Activated CD8-positive, alpha-beta T cell treated with anti-CD3 and anti-CD28 coated beads for 36 hours (primary cell): ENCODE measurements around the gene CENPK. TPM values are rescaled to one million over a fixed set of nuclear protein-coding genes. Genes with fewer than 3 reads are reported as not detected.

Experiments
- ATAC-seq: fragments of 200-7000 bp; cut with Tn5 transposase; one replicate; pipeline ENCODE4 v1.10.0; 2021; ENCODE audit warnings: mild to moderate bottlenecking, moderate library complexity
- CTCF ChIA-PET: fragments of 350-600 bp; sonication (Branson Sonifier 250); formaldehyde crosslinking; loops from one replicate; lab custom pipeline; 2021; ENCODE audit warnings: antibody characterized with exemption; lab: Charles Lee
- POLR2A ChIA-PET: fragments of 350-600 bp; sonication (Branson Sonifier 250); formaldehyde crosslinking; loops from one replicate; lab custom pipeline; 2021; ENCODE audit warnings: antibody characterized with exemption; lab: Charles Lee
- DNase-seq: peaks from one replicate; pipeline ENCODE4 v3.0.0-alpha.2; 2020
- H3K27ac Mint-ChIP-seq: one replicate; pipeline ENCODE4 v1.8.0; 2021; ENCODE audit warnings: mild to moderate bottlenecking, mixed read lengths
- H3K27me3 Mint-ChIP-seq: one replicate; pipeline ENCODE4 v1.8.0; 2021; ENCODE audit warnings: mixed read lengths
- H3K36me3 Mint-ChIP-seq: one replicate; pipeline ENCODE4 v1.8.0; 2021; ENCODE audit warnings: low read depth, mixed read lengths
- H3K4me1 Mint-ChIP-seq: one replicate; pipeline ENCODE4 v1.8.0; 2021; ENCODE audit warnings: low read depth, mixed read lengths
- H3K4me3 Mint-ChIP-seq: one replicate; pipeline ENCODE4 v1.8.0; 2021; ENCODE audit warnings: mild to moderate bottlenecking, moderate library complexity, mixed read lengths
- H3K9me3 Mint-ChIP-seq: one replicate; pipeline ENCODE4 v1.8.0; 2021; ENCODE audit warnings: mixed read lengths
- intact Hi-C: fragments of 100-400 bp; cut with micrococcal nuclease; formaldehyde crosslinking; loops from one replicate; pipeline ENCODE4 v1.10.0; 2022
- total RNA-seq, 2 experiments: library from RNA; stranded (reverse); gene quantifications; one replicate each; pipeline ENCODE4 v1.2.3, GENCODE V29; 2021
- TF ChIP-seq, protein P1 (sequence below): fragments of 200-600 bp; IDR thresholded peaks from one replicate; pipeline ENCODE4 v1.8.0; 2022; ENCODE audit warnings: antibody characterized with exemption, mild to moderate bottlenecking

The CENPK gene
- total RNA-seq, 2 experiments from 2014 or later: 70.9 to 79.2 TPM

DNA sequence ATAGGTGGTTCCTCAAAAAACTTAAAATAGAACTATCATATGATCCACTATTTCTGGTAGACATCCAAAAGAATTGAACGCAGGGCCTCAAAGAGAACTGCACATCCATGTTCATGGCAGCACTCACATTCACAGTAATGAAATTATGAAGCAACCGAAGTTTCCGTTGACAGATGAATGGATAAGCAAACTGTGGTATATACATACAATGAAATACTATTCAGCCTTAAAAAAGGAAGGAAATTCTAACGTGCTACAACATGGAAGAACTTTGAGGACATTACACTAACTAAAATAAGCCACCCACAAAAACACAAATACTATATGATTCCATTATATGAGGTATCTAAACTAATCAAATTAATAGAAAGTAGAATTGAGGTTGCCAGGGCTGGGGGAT is 18.5 kb downstream of the CENPK start:
- ATAC-seq: no peak
- Mint-ChIP-seq H3K36me3 (peaks cover 62% of the 10 kb centered on the region), H3K9me3 (no peaks in the 10 kb centered on the region), H3K4me1 (peaks cover 3% of the 10 kb centered on the region), H3K4me3 (no peak overlapping the region), H3K27me3 (no peaks in the 10 kb centered on the region), H3K27ac (no peak overlapping the region)
- no peak for DNase-seq
- CTCF ChIA-PET: interaction anchor here (0.9 kb wide), 1 partner anchor 14 kb away, joined by 3 read pairs; no protein-coding TSS in a partner anchor
- TF ChIP-seq, protein P1, sequence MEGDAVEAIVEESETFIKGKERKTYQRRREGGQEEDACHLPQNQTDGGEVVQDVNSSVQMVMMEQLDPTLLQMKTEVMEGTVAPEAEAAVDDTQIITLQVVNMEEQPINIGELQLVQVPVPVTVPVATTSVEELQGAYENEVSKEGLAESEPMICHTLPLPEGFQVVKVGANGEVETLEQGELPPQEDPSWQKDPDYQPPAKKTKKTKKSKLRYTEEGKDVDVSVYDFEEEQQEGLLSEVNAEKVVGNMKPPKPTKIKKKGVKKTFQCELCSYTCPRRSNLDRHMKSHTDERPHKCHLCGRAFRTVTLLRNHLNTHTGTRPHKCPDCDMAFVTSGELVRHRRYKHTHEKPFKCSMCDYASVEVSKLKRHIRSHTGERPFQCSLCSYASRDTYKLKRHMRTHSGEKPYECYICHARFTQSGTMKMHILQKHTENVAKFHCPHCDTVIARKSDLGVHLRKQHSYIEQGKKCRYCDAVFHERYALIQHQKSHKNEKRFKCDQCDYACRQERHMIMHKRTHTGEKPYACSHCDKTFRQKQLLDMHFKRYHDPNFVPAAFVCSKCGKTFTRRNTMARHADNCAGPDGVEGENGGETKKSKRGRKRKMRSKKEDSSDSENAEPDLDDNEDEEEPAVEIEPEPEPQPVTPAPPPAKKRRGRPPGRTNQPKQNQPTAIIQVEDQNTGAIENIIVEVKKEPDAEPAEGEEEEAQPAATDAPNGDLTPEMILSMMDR: no peak
- POLR2A ChIA-PET: interaction anchor here (0.7 kb wide), 1 partner anchor 617 kb away, joined by 4 read pairs; no protein-coding TSS in a partner anchor
- intact Hi-C loops: no loop called here

DNA sequence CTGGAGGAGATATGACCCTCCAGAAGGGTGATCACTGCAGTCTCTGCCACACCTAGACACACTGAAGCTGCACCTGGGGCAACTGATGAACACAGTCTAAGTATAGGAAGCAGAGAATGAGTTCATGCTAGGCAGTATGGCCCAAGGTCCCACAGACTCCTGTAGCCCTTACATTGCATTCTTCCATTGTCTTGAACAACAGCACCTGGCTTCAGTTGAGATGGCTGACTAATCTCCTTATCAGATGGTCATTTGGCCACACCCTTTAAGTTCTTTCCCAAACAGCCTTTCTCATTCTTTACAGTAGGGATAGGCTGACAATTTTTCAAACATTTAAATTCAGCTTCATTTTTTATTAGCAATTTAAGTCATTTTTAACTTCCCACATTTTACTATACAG is 23.1 kb downstream of the CENPK start:
- no peak overlapping the region for H3K4me3 Mint-ChIP-seq
- POLR2A ChIA-PET: interaction anchor here (0.7 kb wide), 1 partner anchor 18 kb away, joined by 3 read pairs; no protein-coding TSS in a partner anchor
- TF ChIP-seq, protein P1: no peak
- H3K27me3 Mint-ChIP-seq: no peaks in the 10 kb centered on the region
- peaks cover 60% of the 10 kb centered on the region for H3K36me3 Mint-ChIP-seq
- H3K27ac Mint-ChIP-seq: no peak overlapping the region
- ATAC-seq (no peak), DNase-seq (no peak)
- H3K4me1 Mint-ChIP-seq: peaks cover 3% of the 10 kb centered on the region
- intact Hi-C loops: no loop called here
- CTCF ChIA-PET: no interaction called here
- H3K9me3 Mint-ChIP-seq: no peaks in the 10 kb centered on the region

GRCh38 chr5:65535529-65535987 is 27.4 kb downstream of the CENPK start:
- no peaks in the 10 kb centered on the region for H3K27me3 Mint-ChIP-seq
- H3K36me3 Mint-ChIP-seq: peaks cover 40% of the 10 kb centered on the region
- H3K4me1 Mint-ChIP-seq: no peaks in the 10 kb centered on the region
- TF ChIP-seq, protein P1: no peak
- H3K9me3 Mint-ChIP-seq: no peaks in the 10 kb centered on the region
- CTCF ChIA-PET: interaction anchor here (0.6 kb wide), 1 partner anchor 513 kb away, joined by 3 read pairs; no protein-coding TSS in a partner anchor
- POLR2A ChIA-PET: interaction anchor here (0.9 to 1.0 kb wide), 2 partner anchors 14 to 27 kb away, joined by 3 read pairs; partner anchors contain the start of genes CENPK and PPWD1
- no peak overlapping the region for H3K27ac Mint-ChIP-seq
- no peak for ATAC-seq
- H3K4me3 Mint-ChIP-seq: no peak overlapping the region
- intact Hi-C loops: no loop called here
- no peak for DNase-seq

DNA sequence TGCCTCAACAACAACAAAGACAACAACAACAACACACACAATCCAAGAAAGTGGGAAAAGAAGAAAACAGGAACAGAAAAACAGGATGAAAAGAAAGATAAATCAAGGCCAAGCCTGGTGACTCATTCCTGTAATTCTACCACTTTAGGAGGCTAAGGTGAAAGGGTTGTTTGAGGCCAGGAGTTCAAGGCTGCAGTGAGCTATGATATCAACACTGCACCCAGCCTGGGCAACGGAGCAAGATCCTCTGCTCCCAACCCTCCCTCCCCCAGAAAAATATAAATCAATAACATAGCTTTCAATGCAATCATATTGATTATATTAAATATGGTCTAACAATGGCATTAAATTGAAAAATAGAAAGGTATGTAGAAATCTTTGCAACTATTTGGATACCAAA is 32.1 kb downstream of the CENPK start:
- H3K36me3 Mint-ChIP-seq: peaks cover 28% of the 10 kb centered on the region

DNA sequence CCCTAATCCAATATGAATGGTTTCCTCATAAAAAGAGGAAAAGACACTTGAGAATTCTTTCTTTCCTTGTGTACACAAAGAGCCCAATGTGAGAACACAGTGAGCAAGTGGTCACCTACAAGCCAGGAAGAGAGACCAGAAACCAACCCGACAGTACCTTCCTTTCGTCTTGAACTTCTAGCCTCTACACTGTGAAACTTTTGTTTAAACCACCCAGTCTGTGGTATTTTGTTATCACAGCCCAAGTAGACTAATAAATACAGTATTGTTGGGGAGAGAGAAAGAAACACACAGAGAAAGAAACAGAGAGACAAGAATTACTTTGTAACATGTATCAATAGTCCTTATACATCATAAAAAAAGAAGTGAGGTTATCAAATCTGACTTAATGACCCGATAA is 37.2 kb downstream of the CENPK start:
- ChIA-PET CTCF (no interaction called here), POLR2A (interaction anchor here (1.0 kb wide), 1 partner anchor 43 kb away, joined by 3 read pairs; no protein-coding TSS in a partner anchor)
- no peak overlapping the region for H3K27ac Mint-ChIP-seq
- DNase-seq (no peak), ATAC-seq (no peak)
- H3K4me3 Mint-ChIP-seq: no peak overlapping the region
- TF ChIP-seq, protein P1: no peak
- H3K9me3 Mint-ChIP-seq: no peaks in the 10 kb centered on the region
- H3K4me1 Mint-ChIP-seq: no peaks in the 10 kb centered on the region
- H3K27me3 Mint-ChIP-seq: no peaks in the 10 kb centered on the region
- intact Hi-C loops: no loop called here
- peaks cover 19% of the 10 kb centered on the region for H3K36me3 Mint-ChIP-seq

More for the DNA sequence above, 32.1 kb downstream of the CENPK start:
- Mint-ChIP-seq H3K4me1 (no peaks in the 10 kb centered on the region), H3K27ac (no peak overlapping the region), H3K9me3 (no peaks in the 10 kb centered on the region), H3K27me3 (no peaks in the 10 kb centered on the region), H3K4me3 (no peak overlapping the region)
- DNase-seq (no peak), ATAC-seq (no peak)
- ChIA-PET POLR2A (interaction anchor here (0.6 kb wide), 2 partner anchors 102 to 451 kb away, joined by 3 read pairs; no protein-coding TSS in a partner anchor), CTCF (interaction anchor here (1.5 kb wide), 1 partner anchor 15 kb away, joined by 3 read pairs; no protein-coding TSS in a partner anchor)
- TF ChIP-seq, protein P1: no peak
- intact Hi-C loops: no loop called here
